HG02870 (cell line): Measurements from ENCODE around the gene LRPPRC.

ENCODE experiments used
- ATAC-seq: cut with Tn5 transposase; IDR thresholded peaks from one replicate; pipeline ENCODE4 v1.9.1; 2021; ENCODE audit warnings: mild to moderate bottlenecking, moderate library complexity; ENCODE audit not compliant: unreplicated experiment

LRPPRC gene

DNA sequence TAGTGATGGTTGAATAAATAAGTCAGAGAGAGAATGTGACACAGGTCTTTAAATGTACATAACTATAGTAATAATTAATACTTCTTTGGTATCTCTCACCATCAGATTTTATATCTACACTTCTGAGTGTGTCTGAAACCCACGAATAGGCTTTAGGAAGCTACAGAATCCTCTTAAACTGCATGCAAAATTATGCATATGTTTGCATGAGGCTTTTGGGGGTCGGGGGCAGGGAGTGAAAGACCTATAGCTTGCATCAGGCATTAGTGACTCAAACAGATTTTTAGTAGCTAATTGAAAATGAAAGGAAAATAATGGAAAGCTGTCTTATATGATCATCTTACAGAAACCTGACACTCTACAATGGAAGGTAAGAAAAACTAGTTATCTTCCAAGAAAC is 14.9 kb downstream of the LRPPRC start:
- ATAC-seq: no peak

GRCh38 chr2:43977677-43978375 is 18.0 kb downstream of the LRPPRC start:
- no peak for ATAC-seq

- no peak for ATAC-seq
Observed at GRCh38 chr2:43960921-43961320, 34.9 kb downstream of the LRPPRC start.

- ATAC-seq: no peak
Observed at GRCh38 chr2:43958397-43959275, 37.2 kb downstream of the LRPPRC start.

DNA sequence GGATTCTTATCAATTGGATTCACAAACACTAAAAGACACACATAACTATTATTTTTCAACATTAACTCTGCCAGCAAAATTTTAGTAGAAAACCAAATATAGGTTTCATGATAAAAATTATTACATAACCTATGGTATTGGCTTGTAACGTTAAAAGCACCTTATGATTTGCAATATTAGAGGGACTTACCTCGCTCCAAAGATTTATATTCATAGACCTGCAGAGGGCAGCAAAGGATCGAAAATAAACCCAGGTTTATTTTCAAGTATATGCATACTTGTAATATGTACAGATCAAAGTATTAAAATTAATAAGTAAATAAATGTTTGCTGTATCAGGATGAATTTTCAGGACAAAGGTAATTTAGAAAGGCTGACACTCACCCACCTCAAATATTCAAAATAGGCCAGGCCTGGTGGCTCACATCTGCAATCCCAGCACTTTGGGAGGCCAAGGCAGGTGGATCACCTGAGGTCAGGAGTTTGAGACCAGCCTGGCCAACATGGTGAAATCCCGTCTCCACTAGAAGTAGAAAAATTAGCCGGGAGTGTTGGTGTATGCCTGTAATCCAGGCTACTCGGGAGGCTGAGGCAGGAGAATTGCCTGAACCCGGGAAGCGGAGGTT is 45.3 kb downstream of the LRPPRC start:
- ATAC-seq: no peak

DNA sequence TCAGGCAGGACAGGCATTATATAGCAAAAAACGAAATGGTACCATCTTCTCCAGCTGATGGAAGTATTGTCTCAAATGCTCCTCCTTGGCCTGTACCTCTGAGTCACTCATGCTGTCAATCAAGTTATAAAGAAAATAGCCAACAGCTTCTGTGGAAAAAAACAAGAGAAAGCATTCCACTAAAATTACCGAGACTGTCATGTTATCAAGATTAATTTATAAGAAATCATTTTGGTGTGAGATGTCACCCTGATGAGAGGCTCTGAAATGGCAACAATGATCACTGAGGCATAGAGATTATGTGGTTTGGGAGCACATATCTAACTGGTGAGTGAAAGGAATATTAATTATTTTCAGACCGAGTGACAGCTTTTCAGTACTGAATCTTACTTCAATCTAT is 47.4 kb downstream of the LRPPRC start:
- no peak for ATAC-seq

- no peak for ATAC-seq
Observed at GRCh38 chr2:43946685-43947084, 49.1 kb downstream of the LRPPRC start.

GRCh38 chr2:43945439-43945838 is 50.4 kb downstream of the LRPPRC start:
- no peak for ATAC-seq

- ATAC-seq: no peak
Observed at GRCh38 chr2:43944915-43945314, 50.9 kb downstream of the LRPPRC start.

GRCh38 chr2:43943809-43944452 is 51.9 kb downstream of the LRPPRC start:
- no peak for ATAC-seq

GRCh38 chr2:43943323-43943722 is 52.5 kb downstream of the LRPPRC start:
- no peak for ATAC-seq

- ATAC-seq: no peak
Observed at GRCh38 chr2:43942881-43943280, 52.9 kb downstream of the LRPPRC start.

- no peak for ATAC-seq
Observed at GRCh38 chr2:43941966-43942365, 53.8 kb downstream of the LRPPRC start.

DNA sequence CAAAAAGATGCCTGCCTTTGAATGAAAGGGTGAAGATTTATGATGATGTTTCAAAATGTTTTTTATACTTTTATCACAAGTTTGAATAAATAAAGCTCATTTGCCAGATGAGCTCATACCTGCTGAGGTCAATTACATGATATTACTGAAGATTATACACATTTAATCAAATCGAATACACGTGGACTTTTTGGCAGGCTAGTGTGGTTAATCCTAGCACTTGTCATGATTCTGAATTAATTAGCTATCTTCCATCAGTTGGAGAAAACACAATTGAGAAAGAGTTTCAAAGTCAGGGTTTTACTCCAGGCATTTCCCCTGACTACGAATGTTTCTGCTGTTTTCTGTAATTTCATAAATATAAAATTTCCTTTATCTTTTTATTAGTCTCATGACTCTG is 54.4 kb downstream of the LRPPRC start:
- no peak for ATAC-seq

DNA sequence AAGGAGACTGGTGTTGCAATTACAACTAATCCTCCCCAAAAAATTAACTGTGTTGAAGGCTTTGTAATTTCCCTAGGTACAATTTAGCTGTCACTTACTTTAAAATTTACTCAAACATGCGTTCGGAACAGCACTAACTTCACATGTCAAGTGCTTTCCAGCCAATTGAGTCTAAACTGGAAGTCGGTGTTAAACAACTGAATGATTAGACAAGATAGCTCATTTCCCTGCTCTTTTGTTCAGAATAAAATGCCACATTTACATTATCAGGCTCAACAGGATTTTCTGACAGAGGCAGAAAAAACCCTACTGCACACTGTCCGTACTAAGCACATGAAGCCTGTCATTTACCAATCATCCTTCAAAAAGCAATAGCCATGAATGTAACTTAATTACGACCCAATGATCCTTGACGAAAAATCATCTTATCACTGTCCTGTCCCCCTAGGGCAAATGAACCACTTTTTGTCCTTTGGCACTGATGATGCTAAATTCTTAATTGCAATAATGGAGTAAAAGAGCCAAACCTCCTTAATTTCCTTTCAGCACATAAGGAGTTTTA is 56.0 kb downstream of the LRPPRC start:
- no peak for ATAC-seq

DNA sequence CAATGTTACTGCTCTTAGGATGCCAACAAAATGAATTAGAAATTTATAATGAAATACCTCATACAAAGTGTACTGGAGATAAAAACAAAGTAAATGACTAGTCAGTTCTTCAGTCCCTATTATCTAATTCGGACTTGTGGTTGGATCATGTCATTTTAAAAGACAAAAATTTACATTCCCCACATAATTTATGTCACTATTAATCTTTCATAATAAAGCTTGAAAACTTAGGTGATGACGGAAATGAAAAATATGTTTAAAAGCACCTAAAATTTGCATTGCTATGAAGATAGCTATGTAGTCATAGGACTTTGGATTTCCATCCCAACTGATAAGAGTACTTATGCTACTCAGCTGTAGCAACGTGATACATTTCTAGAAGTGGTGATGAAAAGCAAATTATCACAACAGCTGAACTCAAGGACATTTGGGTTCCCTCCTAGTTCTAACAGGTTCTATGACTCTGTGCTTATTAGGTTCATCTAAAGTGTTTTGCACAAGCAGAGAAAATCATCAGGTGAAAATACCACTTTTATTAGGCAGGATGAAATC is 58.4 kb downstream of the LRPPRC start:
- no peak for ATAC-seq

GRCh38 chr2:43934567-43934966 is 61.2 kb downstream of the LRPPRC start:
- ATAC-seq: no peak

GRCh38 chr2:43931293-43931692 is 64.5 kb downstream of the LRPPRC start:
- no peak for ATAC-seq

GRCh38 chr2:43927442-43927841 is 68.3 kb downstream of the LRPPRC start:
- no peak for ATAC-seq

- no peak for ATAC-seq
Observed at GRCh38 chr2:43925431-43925830, 70.4 kb downstream of the LRPPRC start.

GRCh38 chr2:43924463-43924862 is 71.3 kb downstream of the LRPPRC start:
- no peak for ATAC-seq
